ENCODE data around the gene ZNF223. TPM values are rescaled to one million over a fixed set of nuclear protein-coding genes. Genes with fewer than 3 reads are reported as not detected.

Gene ZNF223
- total RNA-seq, 1 experiment from 2014 or later, result 4.8 TPM

DNA sequence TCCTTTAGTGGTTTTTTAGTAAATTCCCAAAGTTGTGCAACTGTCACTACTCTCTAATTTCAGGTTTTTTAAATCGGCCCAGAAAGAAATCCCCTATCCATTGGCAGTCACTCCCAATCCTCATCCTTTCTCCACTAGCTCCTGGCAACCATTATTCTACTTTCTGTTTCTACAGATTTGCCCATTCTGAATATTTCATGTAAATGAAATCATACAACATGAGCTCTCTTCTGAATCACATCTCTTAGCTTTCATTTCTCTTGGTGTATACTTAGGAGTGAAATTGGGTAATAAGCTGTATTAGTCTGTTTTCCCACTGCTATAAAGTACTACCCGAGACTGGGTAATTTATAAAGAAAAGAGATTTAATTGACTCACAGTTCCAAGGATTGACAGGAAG lies 9.7 kb upstream of the ZNF223 start:
- no peak overlapping the region for H3K27ac Mint-ChIP-seq
- Histone ChIP-seq H2BK12ac (ENCODE audit: insufficient read length, low read depth, low read length) (no peak overlapping the region), H3K18ac (ENCODE audit: insufficient read length, low read depth, low read length) (no peak overlapping the region), H3K56ac (ENCODE audit: insufficient read length, low read depth, low read length) (no peak overlapping the region), H3K4ac (ENCODE audit: low read depth, low read length) (no peak overlapping the region), H3K4me1 (ENCODE audit: insufficient read depth, low read length) (no peaks in the 10 kb centered on the region), H4K20me1 (ENCODE audit: control insufficient read depth, insufficient read depth, insufficient read length) (no peaks in the 10 kb centered on the region), H3K23ac (ENCODE audit: insufficient read length, low read depth, low read length) (no peak overlapping the region), H2BK5ac (ENCODE audit: insufficient read length, low read length) (no peak overlapping the region), H4K5ac (ENCODE audit: insufficient read length, low read depth, low read length) (no peak overlapping the region), H3K23me2 (ENCODE audit: insufficient read length, low read depth, low read length, poor library complexity, severe bottlenecking) (no peaks in the 10 kb centered on the region), H3K9me3 (ENCODE audit: control insufficient read depth, low read depth, low read length) (no peaks in the 10 kb centered on the region), H2BK15ac (ENCODE audit: low read depth, low read length) (no peak overlapping the region), H2BK120ac (ENCODE audit: low read depth, low read length, poor library complexity, severe bottlenecking) (no peak overlapping the region), H3K27ac (ENCODE audit: insufficient read length, low read depth, low read length) (no peak overlapping the region), H3T11ph (ENCODE audit: low read length) (no peak overlapping the region), H4K91ac (ENCODE audit: insufficient read length, low read depth, low read length) (no peak overlapping the region), H3K79me2 (ENCODE audit: insufficient read depth, low read length) (no peaks in the 10 kb centered on the region), H3K9ac (ENCODE audit: extremely low read depth, insufficient read length, low read length) (no peak overlapping the region), H4K8ac (replicated peaks; ENCODE audit: insufficient read length, low read depth, low read length) (no peak overlapping the region), H2AK5ac (ENCODE audit: insufficient read length, low read length) (no peak overlapping the region), H3K14ac (ENCODE audit: insufficient read depth, low read length) (no peak overlapping the region), H3K27me3 (ENCODE audit: insufficient read depth, low read length) (no peaks in the 10 kb centered on the region), H2AFZ (ENCODE audit: low read length) (no peak overlapping the region), H2BK20ac (ENCODE audit: low read depth, low read length, poor library complexity, severe bottlenecking) (no peak overlapping the region), H3K79me1 (ENCODE audit: insufficient read depth, low read depth, low read length, poor library complexity, severe bottlenecking) (no peaks in the 10 kb centered on the region), H3K4me2 (ENCODE audit: insufficient read depth, insufficient read length, low read length) (no peak overlapping the region)
- H3K4me1 Mint-ChIP-seq, result no peaks in the 10 kb centered on the region
- no peak for DNase-seq
- no CpG with 5 or more reads among the region's 2 CpGs for WGBS (ENCODE audit: extremely low coverage, insufficient read length, low lambda C conversion rate)
- H3K9me3 Mint-ChIP-seq, result peaks cover 62 to 64% of the 10 kb centered on the region in 2 experiments
- no peaks in the 10 kb centered on the region for H3K36me3 Mint-ChIP-seq (ENCODE audit: insufficient read depth in 1 of 3, low read depth in 3 of 3)
- TF ChIP-seq, protein P1, sequence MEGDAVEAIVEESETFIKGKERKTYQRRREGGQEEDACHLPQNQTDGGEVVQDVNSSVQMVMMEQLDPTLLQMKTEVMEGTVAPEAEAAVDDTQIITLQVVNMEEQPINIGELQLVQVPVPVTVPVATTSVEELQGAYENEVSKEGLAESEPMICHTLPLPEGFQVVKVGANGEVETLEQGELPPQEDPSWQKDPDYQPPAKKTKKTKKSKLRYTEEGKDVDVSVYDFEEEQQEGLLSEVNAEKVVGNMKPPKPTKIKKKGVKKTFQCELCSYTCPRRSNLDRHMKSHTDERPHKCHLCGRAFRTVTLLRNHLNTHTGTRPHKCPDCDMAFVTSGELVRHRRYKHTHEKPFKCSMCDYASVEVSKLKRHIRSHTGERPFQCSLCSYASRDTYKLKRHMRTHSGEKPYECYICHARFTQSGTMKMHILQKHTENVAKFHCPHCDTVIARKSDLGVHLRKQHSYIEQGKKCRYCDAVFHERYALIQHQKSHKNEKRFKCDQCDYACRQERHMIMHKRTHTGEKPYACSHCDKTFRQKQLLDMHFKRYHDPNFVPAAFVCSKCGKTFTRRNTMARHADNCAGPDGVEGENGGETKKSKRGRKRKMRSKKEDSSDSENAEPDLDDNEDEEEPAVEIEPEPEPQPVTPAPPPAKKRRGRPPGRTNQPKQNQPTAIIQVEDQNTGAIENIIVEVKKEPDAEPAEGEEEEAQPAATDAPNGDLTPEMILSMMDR (conservative IDR thresholded peaks at IDR 0.05), result no peak
- no peak overlapping the region for H3K4me3 Mint-ChIP-seq
- H3K27me3 Mint-ChIP-seq (ENCODE audit: low read depth), result peaks cover 6% of the 10 kb centered on the region

Measured in H9 (cell line).